Epithelial cell of proximal tubule (primary cell): ENCODE data around the gene BICRA. TPM values are rescaled to one million over a fixed set of nuclear protein-coding genes. Genes with fewer than 3 reads are reported as not detected.
A peak's percentile ranks its signal among the peaks of the same experiment; 100 is the strongest.

Source experiments
- DNase-seq: peaks from one replicate; pipeline ENCODE4 v3.0.0-alpha.2; 2011; ENCODE audit warnings: low read depth
- H3K4me3 ChIP-seq: 2 replicates; pipeline ENCODE4 v1.5.1; 2011; ENCODE audit warnings: low read depth, mild to moderate bottlenecking, low read length
- CTCF ChIP-seq: conservative IDR thresholded peaks from 2 replicates; pipeline ENCODE4 v1.5.1; 2012; ENCODE audit warnings: low read depth, mild to moderate bottlenecking, low read length
- total RNA-seq: library from RNA; depleted of rRNA; stranded (reverse); fragments of >200 nt; gene quantifications from 2 replicates; pipeline ENCODE4 v1.2.3, GENCODE V29; 2015

Gene BICRA
- total RNA-seq, 1 donor from 2014 or later = 2.1 TPM

GRCh38 chr19:47697863-47698609 is 89.1 kb downstream of the BICRA start:
- no peak overlapping the region for H3K4me3 ChIP-seq
- DNase-seq = no peak
- peak; percentile 99 for TF ChIP-seq CTCF

GRCh38 chr19:47698631-47699359 is 89.9 kb downstream of the BICRA start:
- no peak overlapping the region for H3K4me3 ChIP-seq
- no peak for DNase-seq
- no peak for TF ChIP-seq CTCF

GRCh38 chr19:47699360-47699917 is 90.5 kb downstream of the BICRA start:
- TF ChIP-seq CTCF = peak; percentile 78
- H3K4me3 ChIP-seq = no peak overlapping the region
- DNase-seq = no peak

- no peak for TF ChIP-seq CTCF
These were observed 92.2 kb downstream of the BICRA start for GRCh38 chr19:47700934-47701716.

DNA sequence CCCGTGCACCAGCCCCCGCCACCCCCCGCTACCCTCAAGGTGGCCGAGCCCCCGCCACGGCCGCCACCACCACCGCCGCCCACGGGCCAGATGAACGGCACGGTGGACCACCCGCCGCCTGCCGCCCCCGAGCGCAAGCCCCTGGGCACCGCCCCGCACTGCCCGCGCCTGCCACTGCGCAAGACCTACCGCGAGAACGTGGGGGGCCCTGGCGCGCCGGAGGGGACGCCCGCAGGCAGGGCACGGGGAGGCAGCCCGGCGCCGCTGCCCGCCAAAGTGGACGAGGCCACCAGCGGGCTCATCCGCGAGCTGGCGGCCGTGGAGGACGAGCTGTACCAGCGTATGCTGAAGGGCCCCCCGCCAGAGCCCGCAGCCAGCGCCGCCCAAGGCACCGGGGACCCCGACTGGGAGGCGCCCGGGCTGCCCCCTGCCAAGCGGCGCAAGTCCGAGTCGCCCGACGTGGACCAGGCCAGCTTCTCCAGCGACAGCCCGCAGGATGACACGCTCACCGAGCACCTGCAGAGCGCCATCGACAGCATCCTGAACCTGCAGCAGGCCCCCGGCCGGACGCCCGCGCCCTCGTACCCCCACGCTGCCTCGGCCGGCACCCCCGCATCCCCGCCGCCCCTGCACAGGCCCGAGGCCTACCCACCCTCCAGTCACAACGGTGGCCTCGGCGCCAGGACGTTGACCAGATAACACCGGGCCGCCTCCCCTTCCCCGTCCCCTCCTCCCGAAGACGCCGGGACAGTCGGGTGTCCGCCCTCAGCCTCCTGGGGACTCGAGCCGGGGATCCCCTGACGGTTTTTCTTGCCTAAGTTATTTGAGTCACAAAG is 93.0 kb downstream of the BICRA start:
- no peak overlapping the region for H3K4me3 ChIP-seq
- DNase-seq = no peak
- TF ChIP-seq CTCF = no peak

More at GRCh38 chr19:47700934-47701716, 92.2 kb downstream of the BICRA start:
- DNase-seq = no peak
- no peak overlapping the region for H3K4me3 ChIP-seq

DNA sequence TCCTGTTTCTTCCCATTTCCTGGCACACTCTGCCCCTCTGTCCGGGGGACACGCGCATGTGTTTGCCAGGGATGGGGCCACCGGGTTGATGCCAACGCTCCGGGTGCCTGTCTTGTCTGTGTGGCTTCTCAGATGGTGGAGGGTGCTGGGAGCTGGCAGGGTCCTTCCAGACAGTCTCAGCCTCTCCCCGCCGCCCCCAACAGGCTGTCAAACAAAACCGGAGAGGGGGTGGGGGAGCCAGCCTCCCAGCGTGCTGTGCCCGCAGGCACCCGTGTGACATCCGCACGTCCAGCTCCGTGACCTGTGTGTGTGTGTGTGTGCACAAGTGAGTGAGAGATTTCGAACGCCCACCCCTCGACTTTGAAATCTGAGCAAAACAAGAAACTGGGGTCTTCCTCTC is 93.7 kb downstream of the BICRA start:
- DNase-seq = no peak
- no peak overlapping the region for H3K4me3 ChIP-seq
- TF ChIP-seq CTCF = no peak
